Measurements from ENCODE around the gene PNMA6F.

PNMA6F gene

GRCh38 chrX:153306527-153307115, 14.9 kb downstream of the PNMA6F start:
- no peak for TF ChIP-seq CTCF (IDR thresholded peaks at IDR 0.05; ENCODE audit: low read length)
- no peak overlapping the region for H3K9ac ChIP-seq (ENCODE audit: low read length)
- H3K4me1 ChIP-seq (ENCODE audit: low read length) = no peaks in the 10 kb centered on the region
- H3K4me3 ChIP-seq (ENCODE audit: low read length) = no peak overlapping the region
- H3F3A ChIP-seq (ENCODE audit: insufficient read depth, low read length) = no peaks in the 10 kb centered on the region
- no peak overlapping the region for H3K27ac ChIP-seq (ENCODE audit: low read length)
- no peaks in the 10 kb centered on the region for H3K79me2 ChIP-seq (ENCODE audit: low read length)
- no peaks in the 10 kb centered on the region for H3K9me2 ChIP-seq (replicated peaks; ENCODE audit: insufficient read depth, low read length)
- no peak overlapping the region for H3K4me2 ChIP-seq (ENCODE audit: low read depth, low read length)
- H3K27me3 ChIP-seq (replicated peaks; ENCODE audit: insufficient read depth, low read length) = no peaks in the 10 kb centered on the region
- no peak for DNase-seq
- no peak overlapping the region for H2AFZ ChIP-seq (ENCODE audit: low read length)
- H3K36me3 ChIP-seq (replicated peaks; ENCODE audit: insufficient read depth, low read length) = no peaks in the 10 kb centered on the region
- no peaks in the 10 kb centered on the region for H4K20me1 ChIP-seq (ENCODE audit: insufficient read depth, low read length)
- no peaks in the 10 kb centered on the region for H3K9me3 ChIP-seq (replicated peaks; ENCODE audit: insufficient read depth, low read length)

GRCh38 chrX:153305972-153306371, 15.6 kb downstream of the PNMA6F start:
- H3K79me2 ChIP-seq (ENCODE audit: low read length) = no peaks in the 10 kb centered on the region
- no peaks in the 10 kb centered on the region for H3F3A ChIP-seq (ENCODE audit: insufficient read depth, low read length)
- no peak for DNase-seq
- no peaks in the 10 kb centered on the region for H3K9me3 ChIP-seq (replicated peaks; ENCODE audit: insufficient read depth, low read length)
- H3K27me3 ChIP-seq (replicated peaks; ENCODE audit: insufficient read depth, low read length) = no peaks in the 10 kb centered on the region
- H3K4me3 ChIP-seq (ENCODE audit: low read length) = no peak overlapping the region
- H4K20me1 ChIP-seq (ENCODE audit: insufficient read depth, low read length) = no peaks in the 10 kb centered on the region
- H2AFZ ChIP-seq (ENCODE audit: low read length) = no peak overlapping the region
- H3K36me3 ChIP-seq (replicated peaks; ENCODE audit: insufficient read depth, low read length) = no peaks in the 10 kb centered on the region
- H3K27ac ChIP-seq (ENCODE audit: low read length) = no peak overlapping the region
- no peak for TF ChIP-seq EZH2phosphoT487 (IDR thresholded peaks at IDR 0.05; ENCODE audit: low read length)
- no peak for TF ChIP-seq CTCF (IDR thresholded peaks at IDR 0.05; ENCODE audit: low read length)
- no peak for TF ChIP-seq EZH2 (optimal IDR thresholded peaks at IDR 0.05; ENCODE audit: low read depth, low read length)
- no peak overlapping the region for H3K9ac ChIP-seq (ENCODE audit: low read length)
- H3K4me1 ChIP-seq (ENCODE audit: low read length) = no peaks in the 10 kb centered on the region
- H3K4me2 ChIP-seq (ENCODE audit: low read depth, low read length) = no peak overlapping the region
- H3K9me2 ChIP-seq (replicated peaks; ENCODE audit: insufficient read depth, low read length) = no peaks in the 10 kb centered on the region

GRCh38 chrX:153304988-153305736, 16.4 kb downstream of the PNMA6F start:
- TF ChIP-seq EZH2 (optimal IDR thresholded peaks at IDR 0.05; ENCODE audit: low read depth, low read length) = no peak
- TF ChIP-seq EZH2phosphoT487 (IDR thresholded peaks at IDR 0.05; ENCODE audit: low read length) = no peak
- TF ChIP-seq CTCF (IDR thresholded peaks at IDR 0.05; ENCODE audit: low read length) = no peak
- H2AFZ ChIP-seq (ENCODE audit: low read length) = no peak overlapping the region
- no peaks in the 10 kb centered on the region for H3K4me1 ChIP-seq (ENCODE audit: low read length)
- H3K4me3 ChIP-seq (ENCODE audit: low read length) = no peak overlapping the region
- no peak for DNase-seq
- H3K27me3 ChIP-seq (replicated peaks; ENCODE audit: insufficient read depth, low read length) = no peaks in the 10 kb centered on the region
- no peak overlapping the region for H3K9ac ChIP-seq (ENCODE audit: low read length)
- H3F3A ChIP-seq (ENCODE audit: insufficient read depth, low read length) = no peaks in the 10 kb centered on the region
- no peaks in the 10 kb centered on the region for H3K79me2 ChIP-seq (ENCODE audit: low read length)
- no peaks in the 10 kb centered on the region for H4K20me1 ChIP-seq (ENCODE audit: insufficient read depth, low read length)
- no peaks in the 10 kb centered on the region for H3K9me3 ChIP-seq (replicated peaks; ENCODE audit: insufficient read depth, low read length)
- no peak overlapping the region for H3K4me2 ChIP-seq (ENCODE audit: low read depth, low read length)
- no peaks in the 10 kb centered on the region for H3K9me2 ChIP-seq (replicated peaks; ENCODE audit: insufficient read depth, low read length)
- no peaks in the 10 kb centered on the region for H3K36me3 ChIP-seq (replicated peaks; ENCODE audit: insufficient read depth, low read length)
- H3K27ac ChIP-seq (ENCODE audit: low read length) = no peak overlapping the region

Data from MM.1S (cell line).